IMR-90 (cell line): ENCODE results near the gene GMFB.

Experiments used
- BHLHE40 ChIP-seq: fragments of 150-350 bp; IDR thresholded peaks from 2 replicates; pipeline ENCODE4 v1.6.1; 2016; ENCODE audit warnings: mild to moderate bottlenecking, low read depth, low read length
- CEBPB ChIP-seq: IDR thresholded peaks from 2 replicates; pipeline ENCODE4 v1.6.1; 2012; ENCODE audit warnings: low read depth, low read length, improper control_type of control experiment
- FOS ChIP-seq: fragments of 150-350 bp; IDR thresholded peaks from 2 replicates; pipeline ENCODE4 v1.6.1; 2016; ENCODE audit warnings: low read depth, low read length
- MAZ ChIP-seq: IDR thresholded peaks from 2 replicates; pipeline ENCODE4 v1.6.1; 2012; ENCODE audit warnings: low read depth, mild to moderate bottlenecking, low read length, improper control_type of control experiment, moderate library complexity, borderline replicate concordance
- NFE2L2 ChIP-seq: fragments of 150-350 bp; IDR thresholded peaks from 2 replicates; pipeline ENCODE4 v1.6.1; 2016; ENCODE audit warnings: low read depth, mild to moderate bottlenecking, low read length
- POLR2A ChIP-seq: IDR thresholded peaks from 2 replicates; pipeline ENCODE4 v1.6.1; 2012; ENCODE audit warnings: mild to moderate bottlenecking, low read depth, low read length
- RAD21 ChIP-seq: IDR thresholded peaks from 2 replicates; pipeline ENCODE4 v1.6.1; 2012; ENCODE audit warnings: low read length, improper control_type of control experiment
- RCOR1 ChIP-seq: IDR thresholded peaks from 2 replicates; pipeline ENCODE4 v1.6.1; 2012; ENCODE audit warnings: mild to moderate bottlenecking, low read length, improper control_type of control experiment; ENCODE audit not compliant: insufficient replicate concordance
- RFX5 ChIP-seq: IDR thresholded peaks from 2 replicates; pipeline ENCODE4 v1.8.0; 2012; ENCODE audit warnings: low read depth, mild to moderate bottlenecking, low read length, moderate library complexity
- TF ChIP-seq, protein P1 (sequence below): fragments of 150-350 bp; IDR thresholded peaks from 2 replicates; pipeline ENCODE4 v1.6.1; 2017; ENCODE audit warnings: mild to moderate bottlenecking, antibody characterized with exemption, low read length, low read depth
- TF ChIP-seq, protein P2 (sequence below): conservative IDR thresholded peaks from 2 replicates; pipeline ENCODE4 v1.5.1; 2012; ENCODE audit warnings: mild to moderate bottlenecking, low read depth, low read length, improper control_type of control experiment
- TF ChIP-seq, protein P3 (sequence below): fragments of 150-350 bp; IDR thresholded peaks from 2 replicates; pipeline ENCODE4 v1.6.1; 2016; ENCODE audit warnings: low read depth, mild to moderate bottlenecking, low read length, moderate library complexity, borderline replicate concordance

DNA sequence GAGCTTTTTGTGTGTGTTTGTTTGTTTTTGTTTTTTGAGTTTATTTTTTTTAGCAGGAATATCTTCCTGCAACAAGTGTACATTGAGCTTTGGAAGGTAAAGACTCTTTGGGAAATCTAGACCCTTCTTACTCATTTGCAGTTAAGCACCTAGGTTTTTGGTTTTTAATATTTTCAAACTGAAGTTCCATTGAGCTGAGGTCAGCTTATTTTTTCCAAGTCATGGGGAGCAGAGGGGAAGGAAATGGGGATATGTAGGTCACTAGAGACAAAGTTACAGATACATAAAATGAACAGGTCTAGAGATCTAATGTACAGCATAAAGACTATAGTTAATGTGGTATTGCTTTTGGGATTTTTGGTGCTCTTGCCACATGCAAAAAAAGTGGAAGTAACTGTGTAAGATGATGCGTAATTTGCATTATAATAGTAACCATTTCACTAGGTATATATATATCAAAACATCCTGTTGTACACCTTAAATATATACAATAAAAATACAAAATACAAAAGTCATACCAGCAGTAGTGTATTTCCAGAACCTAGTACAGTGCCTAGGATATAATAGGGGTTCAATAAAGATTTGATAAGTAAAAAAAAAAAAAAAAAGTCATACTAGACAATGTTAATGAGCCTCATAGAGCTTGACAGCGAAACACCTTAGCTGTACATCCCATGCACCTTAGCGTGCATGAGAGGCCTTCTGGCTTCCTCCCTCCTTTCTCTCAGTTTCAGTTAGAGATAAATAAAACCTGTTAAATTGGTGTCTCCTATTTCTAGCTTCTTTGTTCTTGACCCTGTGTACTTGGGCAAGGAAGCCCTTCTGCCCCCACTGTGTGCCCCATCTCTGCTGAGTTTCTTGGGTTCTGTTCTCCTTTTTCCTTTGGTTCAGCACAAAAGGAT lies 43.6 kb upstream of the GMFB start:
- TF ChIP-seq, protein P1, sequence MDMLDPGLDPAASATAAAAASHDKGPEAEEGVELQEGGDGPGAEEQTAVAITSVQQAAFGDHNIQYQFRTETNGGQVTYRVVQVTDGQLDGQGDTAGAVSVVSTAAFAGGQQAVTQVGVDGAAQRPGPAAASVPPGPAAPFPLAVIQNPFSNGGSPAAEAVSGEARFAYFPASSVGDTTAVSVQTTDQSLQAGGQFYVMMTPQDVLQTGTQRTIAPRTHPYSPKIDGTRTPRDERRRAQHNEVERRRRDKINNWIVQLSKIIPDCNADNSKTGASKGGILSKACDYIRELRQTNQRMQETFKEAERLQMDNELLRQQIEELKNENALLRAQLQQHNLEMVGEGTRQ, result no peak
- TF ChIP-seq RCOR1, result no peak
- no peak for TF ChIP-seq FOS
- TF ChIP-seq, protein P2, sequence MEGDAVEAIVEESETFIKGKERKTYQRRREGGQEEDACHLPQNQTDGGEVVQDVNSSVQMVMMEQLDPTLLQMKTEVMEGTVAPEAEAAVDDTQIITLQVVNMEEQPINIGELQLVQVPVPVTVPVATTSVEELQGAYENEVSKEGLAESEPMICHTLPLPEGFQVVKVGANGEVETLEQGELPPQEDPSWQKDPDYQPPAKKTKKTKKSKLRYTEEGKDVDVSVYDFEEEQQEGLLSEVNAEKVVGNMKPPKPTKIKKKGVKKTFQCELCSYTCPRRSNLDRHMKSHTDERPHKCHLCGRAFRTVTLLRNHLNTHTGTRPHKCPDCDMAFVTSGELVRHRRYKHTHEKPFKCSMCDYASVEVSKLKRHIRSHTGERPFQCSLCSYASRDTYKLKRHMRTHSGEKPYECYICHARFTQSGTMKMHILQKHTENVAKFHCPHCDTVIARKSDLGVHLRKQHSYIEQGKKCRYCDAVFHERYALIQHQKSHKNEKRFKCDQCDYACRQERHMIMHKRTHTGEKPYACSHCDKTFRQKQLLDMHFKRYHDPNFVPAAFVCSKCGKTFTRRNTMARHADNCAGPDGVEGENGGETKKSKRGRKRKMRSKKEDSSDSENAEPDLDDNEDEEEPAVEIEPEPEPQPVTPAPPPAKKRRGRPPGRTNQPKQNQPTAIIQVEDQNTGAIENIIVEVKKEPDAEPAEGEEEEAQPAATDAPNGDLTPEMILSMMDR, result no peak
- no peak for TF ChIP-seq CEBPB
- TF ChIP-seq RAD21, result no peak
- TF ChIP-seq POLR2A, result no peak
- TF ChIP-seq BHLHE40, result no peak
- TF ChIP-seq MAZ, result no peak
- no peak for TF ChIP-seq RFX5
- TF ChIP-seq, protein P3, sequence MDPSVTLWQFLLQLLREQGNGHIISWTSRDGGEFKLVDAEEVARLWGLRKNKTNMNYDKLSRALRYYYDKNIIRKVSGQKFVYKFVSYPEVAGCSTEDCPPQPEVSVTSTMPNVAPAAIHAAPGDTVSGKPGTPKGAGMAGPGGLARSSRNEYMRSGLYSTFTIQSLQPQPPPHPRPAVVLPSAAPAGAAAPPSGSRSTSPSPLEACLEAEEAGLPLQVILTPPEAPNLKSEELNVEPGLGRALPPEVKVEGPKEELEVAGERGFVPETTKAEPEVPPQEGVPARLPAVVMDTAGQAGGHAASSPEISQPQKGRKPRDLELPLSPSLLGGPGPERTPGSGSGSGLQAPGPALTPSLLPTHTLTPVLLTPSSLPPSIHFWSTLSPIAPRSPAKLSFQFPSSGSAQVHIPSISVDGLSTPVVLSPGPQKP, result no peak
- no peak for TF ChIP-seq NFE2L2
